Colonic mucosa (tissue), 4 donors: ENCODE data around the gene DPP10. TPM values are rescaled to one million over a fixed set of nuclear protein-coding genes. Genes with fewer than 3 reads are reported as not detected.

Experiments
- DNase-seq: peaks from one replicate; pipeline ENCODE4 v3.0.0-alpha.2; 2020
- H3K27ac ChIP-seq: fragments of 200-600 bp; one replicate; pipeline ENCODE4 v1.8.0; 2021
- H3K27me3 ChIP-seq: fragments of 200-600 bp; one replicate; pipeline ENCODE4 v1.8.0; 2021
- H3K36me3 ChIP-seq: fragments of 200-600 bp; one replicate; pipeline ENCODE4 v1.8.0; 2021
- H3K4me1 ChIP-seq: fragments of 200-600 bp; one replicate; pipeline ENCODE4 v1.8.0; 2021; ENCODE audit warnings: mild to moderate bottlenecking
- H3K4me3 ChIP-seq: fragments of 200-600 bp; one replicate; pipeline ENCODE4 v1.8.0; 2021
- H3K9ac ChIP-seq, 2 donors: one replicate each; pipeline ENCODE4 v1.7.0; 2013; ENCODE audit warnings: control low read depth in 2 of 2, low read depth in 2 of 2, low read length in 2 of 2
- H3K9me3 ChIP-seq: fragments of 200-600 bp; one replicate; pipeline ENCODE4 v1.8.0; 2021
- intact Hi-C: fragments of 100-400 bp; cut with DNase I; formaldehyde crosslinking; loops from one replicate; pipeline ENCODE4 v1.14.1; 2022
- total RNA-seq, 2 donors: library from RNA; stranded (reverse); fragmentation: NEBNext Ultra II Directional in 1 of 2; extraction: Animal tissue kit (Norgen Biotek cat#: 25700) in 1 of 2; gene quantifications; one replicate each; pipeline ENCODE4 v1.2.1, GENCODE V29; 2021
- TF ChIP-seq, protein P1 (sequence below): fragments of 200-600 bp; IDR thresholded peaks from one replicate; pipeline ENCODE4 v1.8.0; 2022; ENCODE audit warnings: antibody characterized with exemption, mild to moderate bottlenecking
- donor health status: healthy.
- donor health status: DM: no; HTN: no; CAD: no.
- donor health status: DM: no; HTN: no; CAD: no.

DPP10 gene
- total RNA-seq, 2 donors from 2014 or later: 6.0 to 8.1 TPM

GRCh38 chr2:115208493-115209164 lies 766.2 kb downstream of the DPP10 start:
- Histone ChIP-seq H3K9me3 (no peaks in the 10 kb centered on the region), H3K27ac (no peak overlapping the region), H3K9ac (no peak overlapping the region), H3K36me3 (no peaks in the 10 kb centered on the region), H3K4me1 (no peaks in the 10 kb centered on the region), H3K4me3 (no peak overlapping the region), H3K27me3 (no peaks in the 10 kb centered on the region)
- DNase-seq: no peak
- intact Hi-C loops: no loop called here
- TF ChIP-seq, protein P1, sequence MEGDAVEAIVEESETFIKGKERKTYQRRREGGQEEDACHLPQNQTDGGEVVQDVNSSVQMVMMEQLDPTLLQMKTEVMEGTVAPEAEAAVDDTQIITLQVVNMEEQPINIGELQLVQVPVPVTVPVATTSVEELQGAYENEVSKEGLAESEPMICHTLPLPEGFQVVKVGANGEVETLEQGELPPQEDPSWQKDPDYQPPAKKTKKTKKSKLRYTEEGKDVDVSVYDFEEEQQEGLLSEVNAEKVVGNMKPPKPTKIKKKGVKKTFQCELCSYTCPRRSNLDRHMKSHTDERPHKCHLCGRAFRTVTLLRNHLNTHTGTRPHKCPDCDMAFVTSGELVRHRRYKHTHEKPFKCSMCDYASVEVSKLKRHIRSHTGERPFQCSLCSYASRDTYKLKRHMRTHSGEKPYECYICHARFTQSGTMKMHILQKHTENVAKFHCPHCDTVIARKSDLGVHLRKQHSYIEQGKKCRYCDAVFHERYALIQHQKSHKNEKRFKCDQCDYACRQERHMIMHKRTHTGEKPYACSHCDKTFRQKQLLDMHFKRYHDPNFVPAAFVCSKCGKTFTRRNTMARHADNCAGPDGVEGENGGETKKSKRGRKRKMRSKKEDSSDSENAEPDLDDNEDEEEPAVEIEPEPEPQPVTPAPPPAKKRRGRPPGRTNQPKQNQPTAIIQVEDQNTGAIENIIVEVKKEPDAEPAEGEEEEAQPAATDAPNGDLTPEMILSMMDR: no peak

DNA sequence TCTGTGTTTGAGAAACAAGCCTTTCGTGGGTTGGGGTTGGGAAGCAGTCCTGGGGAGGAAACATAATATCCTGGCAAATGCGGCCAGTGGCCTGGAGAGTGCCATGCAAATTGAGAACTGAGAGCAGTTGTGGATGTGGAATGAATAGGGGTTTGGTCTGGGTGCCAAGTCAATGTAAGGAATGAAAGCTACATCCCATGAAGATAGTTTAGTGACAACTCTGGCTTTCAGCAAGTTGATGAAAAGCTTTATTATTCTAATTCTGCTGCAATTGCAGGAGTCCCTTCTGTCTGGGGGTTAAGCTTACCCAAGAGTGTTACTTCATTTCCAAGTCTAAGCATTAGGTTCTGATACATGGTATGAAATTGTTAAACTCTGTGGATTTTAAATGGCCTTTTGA lies 771.6 kb downstream of the DPP10 start:
- no peak for DNase-seq
- Histone ChIP-seq H3K4me3 (no peak overlapping the region), H3K27ac (no peak overlapping the region), H3K9ac (no peak overlapping the region), H3K36me3 (no peaks in the 10 kb centered on the region), H3K27me3 (no peaks in the 10 kb centered on the region), H3K4me1 (no peaks in the 10 kb centered on the region), H3K9me3 (no peaks in the 10 kb centered on the region)
- TF ChIP-seq, protein P1: no peak
- intact Hi-C loops: no loop called here

GRCh38 chr2:115219296-115219695 lies 776.9 kb downstream of the DPP10 start:
- Histone ChIP-seq H3K4me1 (no peaks in the 10 kb centered on the region), H3K9me3 (no peaks in the 10 kb centered on the region), H3K27me3 (no peaks in the 10 kb centered on the region), H3K36me3 (no peaks in the 10 kb centered on the region), H3K4me3 (no peak overlapping the region), H3K9ac (no peak overlapping the region), H3K27ac (no peak overlapping the region)
- intact Hi-C loops: no loop called here
- DNase-seq: no peak
- TF ChIP-seq, protein P1: no peak

- Histone ChIP-seq H3K4me3 (no peak overlapping the region), H3K27ac (no peak overlapping the region), H3K27me3 (no peaks in the 10 kb centered on the region), H3K9ac (no peak overlapping the region), H3K36me3 (no peaks in the 10 kb centered on the region), H3K4me1 (no peaks in the 10 kb centered on the region), H3K9me3 (no peaks in the 10 kb centered on the region)
- intact Hi-C loops: no loop called here
- no peak for DNase-seq
- TF ChIP-seq, protein P1: no peak
Observed at GRCh38 chr2:115234186-115234585, 791.7 kb downstream of the DPP10 start.

DNA sequence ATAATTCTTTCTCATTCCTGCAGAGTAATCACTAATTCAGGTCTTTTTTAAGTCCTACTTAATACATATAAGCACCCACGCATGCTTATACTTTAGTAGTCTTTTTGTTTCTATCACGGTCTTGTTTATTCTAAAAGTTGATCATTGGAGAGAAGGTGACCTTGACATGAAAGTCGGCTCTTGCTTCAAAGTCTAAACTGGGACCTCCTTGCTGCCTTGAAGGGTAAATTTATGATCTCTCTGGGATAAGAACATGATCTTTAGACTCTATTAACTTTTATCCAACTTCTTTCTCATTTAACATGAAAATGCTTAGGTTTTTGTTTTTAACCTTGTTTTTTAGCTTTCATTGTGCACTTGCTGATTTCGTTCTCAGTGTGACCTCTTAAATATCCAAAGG lies 792.3 kb downstream of the DPP10 start:
- intact Hi-C loops: no loop called here
- H3K27ac ChIP-seq: no peak overlapping the region
- no peaks in the 10 kb centered on the region for H3K4me1 ChIP-seq
- TF ChIP-seq, protein P1: no peak
- no peaks in the 10 kb centered on the region for H3K27me3 ChIP-seq
- no peak for DNase-seq
- no peak overlapping the region for H3K4me3 ChIP-seq
- H3K9me3 ChIP-seq: no peaks in the 10 kb centered on the region
- H3K9ac ChIP-seq: no peak overlapping the region
- no peaks in the 10 kb centered on the region for H3K36me3 ChIP-seq
